Tibial nerve (tissue), 4 donors: ENCODE data around the gene DPPA5. TPM values are rescaled to one million over a fixed set of nuclear protein-coding genes. Genes with fewer than 3 reads are reported as not detected.

Source experiments
- DNase-seq, 2 donors: peaks; one replicate each; pipeline ENCODE4 v3.0.0-alpha.2; 2019; ENCODE audit warnings: low spot score in 2 of 2
- H3K27ac ChIP-seq, 4 donors: fragments of 200-600 bp; sonication (generic) in 3 of 4; one replicate each; pipeline ENCODE4 v1.5.1; 2017 to 2019; ENCODE audit warnings: mild to moderate bottlenecking in 1 of 4
- H3K27me3 ChIP-seq, 2 donors: fragments of 200-600 bp; sonication (generic) in 1 of 2; one replicate each; pipeline versions ENCODE4 v1.5.1 to v1.6.0; 2017 to 2019
- H3K36me3 ChIP-seq, 3 donors: fragments of 200-600 bp; sonication (generic); one replicate each; pipeline ENCODE4 v1.5.1; 2018 to 2019
- H3K4me1 ChIP-seq, 4 donors: fragments of 200-600 bp; sonication (generic) in 3 of 4; one replicate each; pipeline ENCODE4 v1.5.1; 2017 to 2019
- H3K4me3 ChIP-seq, 4 donors: fragments of 200-600 bp; sonication (generic) in 3 of 4; one replicate each; pipeline ENCODE4 v1.5.1; 2017 to 2019; ENCODE audit warnings: mild to moderate bottlenecking in 1 of 4, moderate library complexity in 1 of 4
- H3K9me3 ChIP-seq, 4 donors: fragments of 200-600 bp; sonication (generic) in 3 of 4; one replicate each; pipeline ENCODE4 v1.5.1; 2017 to 2019
- EP300 ChIP-seq, 2 donors: sonication (generic); formaldehyde crosslinking; IDR thresholded peaks; one replicate each; pipeline ENCODE4 v1.6.1; 2017; ENCODE audit warnings: antibody characterized with exemption in 2 of 2, mild to moderate bottlenecking in 1 of 2
- POLR2A ChIP-seq, 2 donors: fragments of 450-650 bp; IDR thresholded peaks; one replicate each; pipeline ENCODE4 v1.6.1; 2017; ENCODE audit warnings: antibody characterized with exemption in 2 of 2, mild to moderate bottlenecking in 2 of 2, moderate library complexity in 2 of 2
- WGBS, 2 donors: methylation state at CpG; one replicate each; pipeline ENCODE4 v1.1.5; 2018; 5-methylcytosine and 5-hydroxymethylcytosine counted together
- total RNA-seq, 4 donors: library from RNA; depleted of rRNA; stranded (reverse); fragments of >200 nt; gene quantifications; one replicate each; pipeline ENCODE4 v1.1.0, GENCODE V29; 2016
- TF ChIP-seq, protein P1 (sequence below), 5 experiments: fragments of 200-600 bp in 3 of 5; fragments of 450-650 bp in 2 of 5; sonication (generic) in 3 of 5; IDR thresholded peaks; one replicate each; pipeline ENCODE4 v1.5.1; 2016 to 2019; ENCODE audit warnings: antibody characterized with exemption in 5 of 5, mild to moderate bottlenecking in 3 of 5, moderate library complexity in 2 of 5

DPPA5 gene
- total RNA-seq, 4 donors from 2014 or later = not detected

DNA sequence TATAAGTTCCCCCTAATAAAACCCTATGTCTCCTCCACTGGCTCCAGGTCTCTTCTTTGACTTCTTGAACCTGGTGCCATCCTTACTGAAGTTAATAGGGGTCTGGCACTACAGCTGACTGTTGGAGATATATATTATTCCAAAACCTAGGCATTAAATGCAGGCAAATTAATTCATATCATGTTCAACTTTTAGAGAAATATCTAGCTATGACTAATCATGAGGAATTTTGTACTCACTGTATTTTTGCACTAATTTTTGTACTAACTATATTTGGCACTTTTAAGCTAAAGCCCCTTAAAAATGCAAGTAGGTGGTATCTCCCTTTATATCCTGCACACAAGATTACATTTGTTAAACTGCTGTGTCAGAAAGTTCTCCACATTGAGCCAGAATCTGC, 10.9 kb downstream of the DPPA5 start:
- Histone ChIP-seq H3K36me3 (no peaks in the 10 kb centered on the region), H3K27me3 (peaks cover 0 to 3% of the 10 kb centered on the region in 2 donors), H3K9me3 (no peaks in the 10 kb centered on the region), H3K4me1 (no peaks in the 10 kb centered on the region), H3K27ac (no peak overlapping the region), H3K4me3 (no peak overlapping the region)
- DNase-seq = no peak
- TF ChIP-seq, protein P1, sequence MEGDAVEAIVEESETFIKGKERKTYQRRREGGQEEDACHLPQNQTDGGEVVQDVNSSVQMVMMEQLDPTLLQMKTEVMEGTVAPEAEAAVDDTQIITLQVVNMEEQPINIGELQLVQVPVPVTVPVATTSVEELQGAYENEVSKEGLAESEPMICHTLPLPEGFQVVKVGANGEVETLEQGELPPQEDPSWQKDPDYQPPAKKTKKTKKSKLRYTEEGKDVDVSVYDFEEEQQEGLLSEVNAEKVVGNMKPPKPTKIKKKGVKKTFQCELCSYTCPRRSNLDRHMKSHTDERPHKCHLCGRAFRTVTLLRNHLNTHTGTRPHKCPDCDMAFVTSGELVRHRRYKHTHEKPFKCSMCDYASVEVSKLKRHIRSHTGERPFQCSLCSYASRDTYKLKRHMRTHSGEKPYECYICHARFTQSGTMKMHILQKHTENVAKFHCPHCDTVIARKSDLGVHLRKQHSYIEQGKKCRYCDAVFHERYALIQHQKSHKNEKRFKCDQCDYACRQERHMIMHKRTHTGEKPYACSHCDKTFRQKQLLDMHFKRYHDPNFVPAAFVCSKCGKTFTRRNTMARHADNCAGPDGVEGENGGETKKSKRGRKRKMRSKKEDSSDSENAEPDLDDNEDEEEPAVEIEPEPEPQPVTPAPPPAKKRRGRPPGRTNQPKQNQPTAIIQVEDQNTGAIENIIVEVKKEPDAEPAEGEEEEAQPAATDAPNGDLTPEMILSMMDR (IDR thresholded peaks at IDR 0.05) = no peak
- TF ChIP-seq POLR2A (IDR thresholded peaks at IDR 0.05) (no peak), EP300 (IDR thresholded peaks at IDR 0.05) (no peak)

DNA sequence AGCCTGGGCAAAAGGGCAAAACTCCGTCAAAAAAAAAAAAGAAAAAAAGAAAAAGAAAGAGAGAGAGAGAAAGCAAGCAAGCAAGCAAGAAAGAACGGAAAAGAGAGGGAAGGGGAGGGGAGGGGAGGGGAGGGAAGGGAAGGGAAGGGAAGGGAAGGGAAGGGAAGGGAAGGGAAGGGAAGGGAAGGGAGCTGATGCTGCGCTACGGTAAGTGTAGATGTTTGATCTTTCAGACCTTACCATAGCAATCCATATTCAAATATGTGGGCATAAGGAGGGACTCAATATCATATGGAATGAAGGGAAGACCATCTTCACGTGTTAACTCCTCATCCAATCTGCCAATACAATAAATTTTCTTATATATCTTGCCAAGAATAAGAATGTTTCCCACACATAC, 11.9 kb downstream of the DPPA5 start:
- DNase-seq = no peak
- Histone ChIP-seq H3K4me1 (no peaks in the 10 kb centered on the region), H3K27ac (no peak overlapping the region), H3K9me3 (no peaks in the 10 kb centered on the region), H3K4me3 (no peak overlapping the region), H3K27me3 (no peaks in the 10 kb centered on the region), H3K36me3 (no peaks in the 10 kb centered on the region)
- WGBS, 2 donors = 65 to 78% methylated on average over 5 of the region's 5 CpGs
- TF ChIP-seq POLR2A (IDR thresholded peaks at IDR 0.05) = no peak
- no peak for TF ChIP-seq EP300 (IDR thresholded peaks at IDR 0.05)
- TF ChIP-seq, protein P1 (IDR thresholded peaks at IDR 0.05) = no peak

GRCh38 chr6:73341335-73341734, 12.7 kb downstream of the DPPA5 start:
- no peaks in the 10 kb centered on the region for H3K36me3 ChIP-seq
- no peak overlapping the region for H3K4me3 ChIP-seq
- no peak overlapping the region for H3K27ac ChIP-seq
- TF ChIP-seq, protein P1 (IDR thresholded peaks at IDR 0.05) = no peak
- no peak for TF ChIP-seq POLR2A (IDR thresholded peaks at IDR 0.05)
- no peak for TF ChIP-seq EP300 (IDR thresholded peaks at IDR 0.05)
- DNase-seq = no peak
- H3K4me1 ChIP-seq = no peaks in the 10 kb centered on the region
- H3K9me3 ChIP-seq = no peaks in the 10 kb centered on the region
- 62 to 74% methylated on average over 1 of the region's 1 CpG for WGBS, 2 donors
- H3K27me3 ChIP-seq = no peaks in the 10 kb centered on the region

DNA sequence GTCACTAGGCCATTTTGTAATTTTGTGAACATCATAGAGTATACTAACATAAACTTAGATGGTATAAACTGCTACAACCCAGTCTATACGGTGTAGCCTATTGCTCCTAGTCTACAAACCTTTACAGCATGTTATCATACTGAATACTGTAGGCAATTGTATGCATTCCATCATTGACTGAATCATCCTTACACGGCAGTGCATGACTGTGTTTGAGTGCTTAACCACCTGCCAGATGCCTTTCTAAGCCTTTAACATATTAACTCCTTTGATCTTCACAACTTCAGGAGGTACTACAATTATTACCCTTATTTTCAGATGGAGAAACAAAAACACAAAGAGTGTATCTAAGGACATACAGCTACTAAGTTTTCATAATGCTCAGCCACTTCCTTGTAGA, 14.0 kb downstream of the DPPA5 start:
- Histone ChIP-seq H3K4me1 (no peaks in the 10 kb centered on the region), H3K27ac (no peak overlapping the region), H3K4me3 (no peak overlapping the region), H3K9me3 (no peaks in the 10 kb centered on the region), H3K27me3 (no peaks in the 10 kb centered on the region), H3K36me3 (no peaks in the 10 kb centered on the region)
- 42 to 45% methylated on average over 2 of the region's 2 CpGs for WGBS, 2 donors
- DNase-seq = no peak
- no peak for TF ChIP-seq POLR2A (IDR thresholded peaks at IDR 0.05)
- no peak for TF ChIP-seq EP300 (IDR thresholded peaks at IDR 0.05)
- TF ChIP-seq, protein P1 (IDR thresholded peaks at IDR 0.05) = no peak

DNA sequence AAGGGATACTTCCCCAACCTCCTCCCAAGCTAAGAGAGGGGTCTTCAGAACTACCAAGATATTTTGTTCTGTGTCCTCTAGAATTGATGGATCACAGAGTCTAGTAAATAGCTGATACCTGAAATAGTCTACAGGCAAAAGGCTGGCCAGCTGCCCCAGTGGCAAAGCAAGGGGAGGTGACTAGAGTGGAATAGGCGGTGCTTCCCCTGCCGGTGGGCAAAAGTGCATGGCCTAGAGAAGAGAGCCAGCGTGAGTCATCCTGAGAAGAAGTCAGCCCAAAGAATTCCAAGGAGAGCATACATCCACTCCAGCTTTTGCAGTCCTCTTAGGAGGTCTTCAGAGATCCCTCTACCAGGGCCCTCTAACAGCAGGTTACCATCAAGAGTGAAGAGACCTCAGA, 14.7 kb downstream of the DPPA5 start:
- Histone ChIP-seq H3K27ac (no peak overlapping the region), H3K27me3 (no peaks in the 10 kb centered on the region), H3K9me3 (no peaks in the 10 kb centered on the region), H3K4me3 (no peak overlapping the region), H3K4me1 (no peaks in the 10 kb centered on the region), H3K36me3 (no peaks in the 10 kb centered on the region)
- no peak for DNase-seq
- TF ChIP-seq, protein P1 (IDR thresholded peaks at IDR 0.05) = no peak
- TF ChIP-seq POLR2A (IDR thresholded peaks at IDR 0.05) (no peak), EP300 (IDR thresholded peaks at IDR 0.05) (no peak)
- WGBS, 2 donors = 58 to 67% methylated on average over 3 of the region's 3 CpGs
